ENCODE measurements around the gene LHFPL2. TPM values are rescaled to one million over a fixed set of nuclear protein-coding genes. Genes with fewer than 3 reads are reported as not detected.

The LHFPL2 gene
- total and polyA plus RNA-seq, 9 of the 15 experiments (the other 6 are each of a cell fraction or from before 2014, with no cell fraction given), result 1.0 to 6.6 (median 4.6) TPM

- TF ChIP-seq ZBTB26 (CRISPR knock-in tag; IDR thresholded peaks at IDR 0.05), result no peak
- TF ChIP-seq PYGO2 (tag; IDR thresholded peaks at IDR 0.05), result no peak
- TF ChIP-seq ATF7 (IDR thresholded peaks at IDR 0.05), result peak; percentile 45; the same call in 1 of the 2 replicates
- peak; percentile 77 for TF ChIP-seq CTBP1 (IDR thresholded peaks at IDR 0.05; ENCODE audit: borderline replicate concordance)
- TF ChIP-seq RBM34 (IDR thresholded peaks at IDR 0.05; ENCODE audit: borderline replicate concordance, insufficient read depth, low read length), result no peak
- TF ChIP-seq DEAF1 (CRISPR knock-in tag; IDR thresholded peaks at IDR 0.05), result no peak
- no peak for TF ChIP-seq ZBTB5 (IDR thresholded peaks at IDR 0.05)
- no peak for TF ChIP-seq RNF219 (CRISPR knock-in tag; IDR thresholded peaks at IDR 0.05)
- TF ChIP-seq MEF2D (tag; conservative IDR thresholded peaks at IDR 0.05; ENCODE audit: low read depth), result no peak
- TF ChIP-seq FOS (IDR thresholded peaks at IDR 0.05; ENCODE audit: extremely low read depth, insufficient read length), result no peak
- no peak for TF ChIP-seq SUPT5H (IDR thresholded peaks at IDR 0.05)
- TF ChIP-seq SPI1 (IDR thresholded peaks at IDR 0.05; ENCODE audit: borderline replicate concordance, low read depth, low read length), result peak; percentile 31; the same call in 1 of the 2 replicates
- TF ChIP-seq ATF2 (CRISPR knock-in tag; IDR thresholded peaks at IDR 0.05), result no peak
- TF ChIP-seq ZKSCAN3 (CRISPR knock-in tag; IDR thresholded peaks at IDR 0.05), result no peak
Measured at GRCh38 chr5:78509884-78510769, 138.4 kb downstream of the LHFPL2 start (continued).

All from K562 (cell line).